ENCODE measurements around the gene THYN1. TPM values are rescaled to one million over a fixed set of nuclear protein-coding genes. Genes with fewer than 3 reads are reported as not detected.
A peak's percentile ranks its signal among the peaks of the same experiment; 100 is the strongest.
"Not testable (repeated sequence)": the region's sequence is repeated elsewhere in the genome, so short reads cannot be mapped to it uniquely, and the experiment has no call there.

Gene THYN1
- total RNA-seq, 1 experiment from 2014 or later: 30.0 TPM

DNA sequence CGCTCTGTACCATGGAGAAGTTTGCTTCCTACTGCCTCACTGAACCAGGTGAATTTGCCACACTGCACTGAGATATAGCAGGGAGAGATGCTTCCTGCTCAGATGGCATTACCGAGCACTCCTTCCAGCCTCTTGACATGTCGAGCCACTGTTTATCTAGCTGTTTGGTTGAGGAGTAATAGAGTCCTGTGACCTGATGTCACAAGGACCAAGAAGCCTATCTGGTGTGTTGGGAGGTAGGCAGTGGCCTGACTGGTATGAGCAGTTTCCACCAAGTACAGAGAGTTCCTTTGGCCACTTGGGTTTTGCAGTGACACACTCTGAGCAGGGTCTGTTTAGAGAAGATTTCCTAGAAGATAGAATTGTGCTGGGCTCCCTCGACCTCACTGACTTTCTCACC is 5.4 kb upstream of the THYN1 start:
- Histone ChIP-seq H3K9me2 (replicated peaks; ENCODE audit: insufficient read depth, low read length) (no peaks in the 10 kb centered on the region), H3K4me3 (ENCODE audit: low read length) (no peak overlapping the region), H3K9ac (ENCODE audit: low read length) (no peak overlapping the region), H3K4me2 (ENCODE audit: low read depth, low read length, poor library complexity, severe bottlenecking) (no peak overlapping the region), H4K20me1 (ENCODE audit: insufficient read depth, low read depth, low read length) (no peaks in the 10 kb centered on the region), H3K36me3 (ENCODE audit: insufficient read depth, low read length) (no peaks in the 10 kb centered on the region), H2AFZ (ENCODE audit: low read length) (no peak overlapping the region), H3K27me3 (ENCODE audit: low read length) (no peaks in the 10 kb centered on the region), H3K9me3 (ENCODE audit: low read length) (no peaks in the 10 kb centered on the region), H3K79me2 (ENCODE audit: low read length) (no peaks in the 10 kb centered on the region; the same call in 1 of the 2 replicates), H3K4me1 (ENCODE audit: low read length) (peaks cover 8% of the 10 kb centered on the region), H3K27ac (ENCODE audit: low read length) (no peak overlapping the region)
- no peak for DNase-seq

DNA sequence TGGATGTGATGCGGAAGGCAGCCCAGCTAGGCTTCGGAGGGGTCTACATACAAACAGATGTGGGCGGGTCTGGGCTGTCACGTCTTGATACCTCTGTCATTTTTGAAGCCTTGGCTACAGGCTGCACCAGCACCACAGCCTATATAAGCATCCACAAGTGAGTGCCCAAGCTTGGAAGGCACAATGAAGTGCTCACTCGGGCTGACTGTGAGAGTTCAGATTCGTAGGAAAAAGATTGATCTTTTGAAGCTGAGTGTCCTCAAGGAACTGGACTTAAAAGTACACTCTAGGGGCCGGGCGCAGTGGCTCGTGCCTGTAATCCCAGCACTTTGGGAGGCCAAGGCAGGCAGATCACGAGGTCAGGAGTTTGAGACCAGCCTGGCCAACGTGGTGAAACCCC is 3.9 kb upstream of the THYN1 start:
- Histone ChIP-seq H3K27ac (ENCODE audit: low read length) (no peak overlapping the region), H3K9me2 (replicated peaks; ENCODE audit: insufficient read depth, low read length) (no peaks in the 10 kb centered on the region), H3K79me2 (ENCODE audit: low read length) (peaks cover 4% of the 10 kb centered on the region; the same call in 1 of the 2 replicates), H3K4me2 (ENCODE audit: low read depth, low read length, poor library complexity, severe bottlenecking) (no peak overlapping the region), H3K9me3 (ENCODE audit: low read length) (no peaks in the 10 kb centered on the region), H3K36me3 (ENCODE audit: insufficient read depth, low read length) (no peaks in the 10 kb centered on the region), H3K4me3 (ENCODE audit: low read length) (no peak overlapping the region), H3K9ac (ENCODE audit: low read length) (no peak overlapping the region), H2AFZ (ENCODE audit: low read length) (no peak overlapping the region), H3K4me1 (ENCODE audit: low read length) (peaks cover 12% of the 10 kb centered on the region), H3K27me3 (ENCODE audit: low read length) (no peaks in the 10 kb centered on the region), H4K20me1 (ENCODE audit: insufficient read depth, low read depth, low read length) (no peaks in the 10 kb centered on the region)
- no peak for DNase-seq

DNA sequence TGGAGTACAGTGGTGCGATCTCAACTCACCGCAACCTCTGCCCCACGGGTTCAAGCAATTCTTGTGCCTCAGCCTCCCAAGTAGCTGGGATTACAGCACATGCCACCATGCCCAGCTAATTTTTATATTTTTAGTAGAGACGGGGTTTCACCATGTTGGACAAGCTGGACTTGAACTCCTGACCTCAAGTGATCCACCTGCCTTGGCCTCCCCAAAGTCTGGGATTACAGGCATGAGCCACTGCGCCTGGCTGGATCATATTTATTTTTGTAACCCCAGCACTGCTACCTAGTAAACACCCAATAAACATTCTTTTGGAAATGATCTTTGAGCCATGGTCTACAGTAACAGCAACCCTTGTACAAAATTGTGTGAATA is 2.0 kb upstream of the THYN1 start:
- not testable (repeated sequence) for H3K9me3 ChIP-seq (ENCODE audit: low read length); H3K9ac ChIP-seq (ENCODE audit: low read length); H4K20me1 ChIP-seq (ENCODE audit: insufficient read depth, low read depth, low read length); H3K27ac ChIP-seq (ENCODE audit: low read length); H3K4me3 ChIP-seq (ENCODE audit: low read length); H3K36me3 ChIP-seq (ENCODE audit: insufficient read depth, low read length); H2AFZ ChIP-seq (ENCODE audit: low read length); H3K27me3 ChIP-seq (ENCODE audit: low read length); H3K9me2 ChIP-seq (replicated peaks; ENCODE audit: insufficient read depth, low read length); H3K79me2 ChIP-seq (ENCODE audit: low read length); H3K4me2 ChIP-seq (ENCODE audit: low read depth, low read length, poor library complexity, severe bottlenecking); DNase-seq
- H3K4me1 ChIP-seq (ENCODE audit: low read length): peaks cover 19% of the 10 kb centered on the region

DNA sequence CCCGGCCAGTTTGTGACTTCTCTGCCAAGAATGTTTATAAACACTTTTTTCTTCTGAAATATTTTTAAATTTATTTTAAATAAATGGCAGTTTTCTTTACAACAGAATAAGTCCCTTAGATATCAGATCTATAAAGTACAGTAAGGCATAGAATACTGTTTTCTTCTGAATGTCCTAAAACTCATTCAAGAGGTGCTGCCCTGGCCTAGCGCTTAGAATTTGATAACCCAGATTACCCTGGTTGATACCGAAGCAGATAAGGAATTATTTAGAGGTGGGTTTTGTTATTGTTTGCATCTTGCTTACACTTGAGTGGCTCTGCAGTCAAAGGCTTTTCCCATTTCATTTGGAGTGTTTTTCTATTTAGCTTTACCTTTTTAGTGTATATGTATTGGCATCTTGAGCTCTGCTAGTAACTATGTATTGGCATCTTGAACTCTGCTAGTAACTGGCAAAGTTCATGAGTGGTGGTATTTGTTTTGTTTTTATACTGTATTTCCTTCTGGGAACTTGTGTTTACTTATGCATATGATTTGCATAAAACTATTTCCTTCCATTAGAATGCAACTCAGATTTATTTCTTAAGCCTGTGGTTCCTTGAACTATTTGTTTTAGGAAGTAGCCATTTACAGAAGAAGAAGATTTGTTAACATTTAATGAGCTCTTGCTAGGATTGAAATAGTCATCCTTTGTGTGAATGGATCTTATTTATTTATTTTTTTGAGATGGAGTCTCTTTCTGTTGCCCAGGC is 1.5 kb upstream of the THYN1 start:
- Histone ChIP-seq H3K36me3 (ENCODE audit: insufficient read depth, low read length) (no peaks in the 10 kb centered on the region), H3K4me2 (ENCODE audit: low read depth, low read length, poor library complexity, severe bottlenecking) (peak overlapping the region; percentile 83), H3K79me2 (ENCODE audit: low read length) (peaks cover 7% of the 10 kb centered on the region; the same call in 1 of the 2 replicates), H3K27me3 (ENCODE audit: low read length) (no peaks in the 10 kb centered on the region), H4K20me1 (ENCODE audit: insufficient read depth, low read depth, low read length) (no peaks in the 10 kb centered on the region), H2AFZ (ENCODE audit: low read length) (no peak overlapping the region), H3K27ac (ENCODE audit: low read length) (no peak overlapping the region), H3K9ac (ENCODE audit: low read length) (peak overlapping the region; percentile 78; the same call in 1 of the 2 replicates), H3K9me2 (replicated peaks; ENCODE audit: insufficient read depth, low read length) (no peaks in the 10 kb centered on the region), H3K4me3 (ENCODE audit: low read length) (peak overlapping the region; percentile 71), H3K9me3 (ENCODE audit: low read length) (no peaks in the 10 kb centered on the region), H3K4me1 (ENCODE audit: low read length) (peaks cover 19% of the 10 kb centered on the region)
- DNase-seq: no peak

DNA sequence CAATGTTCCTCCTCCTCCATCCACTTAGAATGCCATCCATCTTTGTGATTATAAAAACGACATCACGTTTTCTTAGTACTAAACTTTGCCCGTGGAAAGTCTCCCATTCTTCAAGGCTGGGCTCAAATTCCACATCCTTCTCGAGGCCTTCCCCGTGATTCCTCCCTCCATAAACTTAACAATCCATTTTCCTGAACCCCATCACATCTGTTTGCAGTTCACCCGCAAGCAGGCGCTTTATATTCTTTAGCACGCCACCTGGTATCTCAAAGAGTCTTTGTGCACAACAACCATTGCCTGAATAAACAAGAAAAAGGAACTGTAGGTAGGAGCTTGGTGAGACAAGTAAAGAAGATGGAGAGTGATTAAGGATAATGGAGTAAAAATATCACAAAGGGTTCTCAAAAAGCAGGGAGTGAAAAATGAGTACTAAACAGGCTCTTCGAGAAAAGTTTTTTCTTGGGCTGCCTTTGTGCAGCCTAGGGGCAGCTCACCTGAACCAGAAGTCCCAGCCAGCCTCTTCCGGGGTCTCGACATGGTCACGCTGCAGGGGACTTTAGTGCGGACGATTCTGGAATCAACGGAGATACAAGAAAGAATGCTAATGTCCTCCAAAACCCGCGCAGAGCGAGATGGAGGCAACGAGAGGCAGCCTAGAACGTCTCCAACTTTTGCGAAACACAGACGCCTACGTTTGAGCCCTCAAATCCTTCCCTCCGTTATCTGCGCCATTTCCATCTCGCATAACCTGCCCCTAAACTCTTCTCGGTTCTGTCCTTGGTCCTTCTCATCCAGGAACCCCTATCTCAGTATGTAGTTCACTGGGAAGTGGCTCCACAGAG is 585 bp downstream of the THYN1 start:
- H3K27me3 ChIP-seq (ENCODE audit: low read length): no peaks in the 10 kb centered on the region
- H4K20me1 ChIP-seq (ENCODE audit: insufficient read depth, low read depth, low read length): no peaks in the 10 kb centered on the region
- H3K9me2 ChIP-seq (replicated peaks; ENCODE audit: insufficient read depth, low read length): no peaks in the 10 kb centered on the region
- H3K79me2 ChIP-seq (ENCODE audit: low read length): peaks cover 7% of the 10 kb centered on the region; the same call in 1 of the 2 replicates
- H2AFZ ChIP-seq (ENCODE audit: low read length): peak overlapping the region; percentile 47; the same call in 1 of the 2 replicates
- peaks cover 19% of the 10 kb centered on the region for H3K4me1 ChIP-seq (ENCODE audit: low read length)
- no peaks in the 10 kb centered on the region for H3K9me3 ChIP-seq (ENCODE audit: low read length)
- no peak overlapping the region for H3K27ac ChIP-seq (ENCODE audit: low read length)
- peak overlapping the region; percentile 75 for H3K9ac ChIP-seq (ENCODE audit: low read length)
- H3K4me2 ChIP-seq (ENCODE audit: low read depth, low read length, poor library complexity, severe bottlenecking): peak overlapping the region; percentile 83
- H3K36me3 ChIP-seq (ENCODE audit: insufficient read depth, low read length): no peaks in the 10 kb centered on the region
- H3K4me3 ChIP-seq (ENCODE audit: low read length): peak overlapping the region; percentile 71
- DNase-seq: peak; percentile 59

DNA sequence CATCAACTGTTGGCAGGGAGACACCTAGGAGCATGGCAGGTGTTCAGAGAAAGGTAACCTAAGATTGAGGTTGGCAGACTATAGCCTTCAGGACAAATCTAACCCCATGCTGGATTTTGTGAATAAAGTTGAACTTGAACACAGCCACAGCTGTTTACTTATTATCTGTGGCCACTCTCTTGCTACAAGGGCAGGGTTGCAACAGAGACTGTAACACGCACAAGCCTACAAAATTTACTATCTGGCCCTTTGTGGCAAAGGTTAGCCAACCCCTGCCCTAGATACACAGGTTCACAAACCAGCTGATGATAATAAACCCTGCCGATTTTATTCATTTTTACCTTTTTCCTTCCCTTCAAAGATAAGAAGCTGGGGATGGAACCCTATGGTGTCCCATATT is 2.5 kb downstream of the THYN1 start:
- Histone ChIP-seq H3K27me3 (ENCODE audit: low read length) (no peaks in the 10 kb centered on the region), H3K9me3 (ENCODE audit: low read length) (no peaks in the 10 kb centered on the region), H3K4me2 (ENCODE audit: low read depth, low read length, poor library complexity, severe bottlenecking) (no peak overlapping the region), H3K9ac (ENCODE audit: low read length) (no peak overlapping the region), H3K4me3 (ENCODE audit: low read length) (no peak overlapping the region), H3K9me2 (replicated peaks; ENCODE audit: insufficient read depth, low read length) (no peaks in the 10 kb centered on the region), H3K79me2 (ENCODE audit: low read length) (peaks cover 7% of the 10 kb centered on the region; the same call in 1 of the 2 replicates), H3K36me3 (ENCODE audit: insufficient read depth, low read length) (no peaks in the 10 kb centered on the region), H3K27ac (ENCODE audit: low read length) (no peak overlapping the region), H4K20me1 (ENCODE audit: insufficient read depth, low read depth, low read length) (no peaks in the 10 kb centered on the region), H2AFZ (ENCODE audit: low read length) (no peak overlapping the region), H3K4me1 (ENCODE audit: low read length) (peaks cover 19% of the 10 kb centered on the region)
- DNase-seq: no peak

DNA sequence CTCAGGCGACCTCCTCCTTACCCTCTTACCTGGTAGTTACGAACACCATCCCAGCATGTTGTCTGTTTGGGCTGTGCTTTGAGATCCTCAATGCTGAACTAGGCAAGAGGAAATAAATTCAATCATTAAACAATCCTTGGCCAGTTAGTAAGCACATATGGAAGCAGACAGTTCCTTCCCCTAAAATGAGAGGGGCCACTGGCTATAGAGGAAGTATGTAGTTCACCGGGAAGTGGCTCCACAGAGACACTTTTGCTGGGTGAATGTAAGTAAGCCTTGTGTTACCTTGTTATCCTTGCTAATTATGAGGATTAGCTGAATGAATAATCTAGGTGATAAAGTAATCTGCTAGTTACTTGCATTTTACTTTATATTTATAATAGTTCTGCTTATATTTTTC is 2.9 kb downstream of the THYN1 start:
- H4K20me1 ChIP-seq (ENCODE audit: insufficient read depth, low read depth, low read length): no peaks in the 10 kb centered on the region
- H3K36me3 ChIP-seq (ENCODE audit: insufficient read depth, low read length): no peaks in the 10 kb centered on the region
- H3K4me2 ChIP-seq (ENCODE audit: low read depth, low read length, poor library complexity, severe bottlenecking): no peak overlapping the region
- H3K27ac ChIP-seq (ENCODE audit: low read length): no peak overlapping the region
- H3K9ac ChIP-seq (ENCODE audit: low read length): no peak overlapping the region
- DNase-seq: no peak
- H3K27me3 ChIP-seq (ENCODE audit: low read length): no peaks in the 10 kb centered on the region
- H2AFZ ChIP-seq (ENCODE audit: low read length): no peak overlapping the region
- H3K79me2 ChIP-seq (ENCODE audit: low read length): peaks cover 7% of the 10 kb centered on the region; the same call in 1 of the 2 replicates
- H3K9me3 ChIP-seq (ENCODE audit: low read length): no peaks in the 10 kb centered on the region
- no peak overlapping the region for H3K4me3 ChIP-seq (ENCODE audit: low read length)
- H3K4me1 ChIP-seq (ENCODE audit: low read length): peaks cover 19% of the 10 kb centered on the region
- H3K9me2 ChIP-seq (replicated peaks; ENCODE audit: insufficient read depth, low read length): no peaks in the 10 kb centered on the region

DNA sequence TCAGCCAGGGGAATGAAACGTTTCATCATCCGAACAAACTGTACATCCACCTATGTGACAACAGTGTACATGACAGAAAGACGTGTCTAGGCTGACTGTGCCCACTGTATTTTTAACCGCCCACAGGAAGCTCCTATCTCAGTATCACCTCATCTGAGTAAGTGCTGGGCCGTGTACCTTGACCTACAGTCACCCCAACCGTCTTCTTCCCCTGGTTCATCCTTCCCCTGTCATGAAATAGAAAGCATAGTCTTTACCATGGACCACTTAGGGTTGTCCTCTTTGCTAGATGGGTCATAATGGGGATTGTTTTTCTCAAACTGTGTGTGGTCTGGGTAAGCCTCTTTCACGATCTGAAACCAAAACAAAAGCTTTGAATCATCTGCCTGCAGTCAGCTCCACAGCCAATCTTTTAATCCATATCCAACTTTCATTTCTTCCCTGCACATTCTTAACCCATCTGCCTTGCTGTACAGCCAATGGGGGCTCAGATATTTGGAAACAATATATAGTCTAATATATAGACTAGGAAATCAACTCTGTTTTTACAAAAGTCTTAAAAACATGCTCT is 4.2 kb downstream of the THYN1 start:
- H3K4me2 ChIP-seq (ENCODE audit: low read depth, low read length, poor library complexity, severe bottlenecking): no peak overlapping the region
- H3K9me2 ChIP-seq (replicated peaks; ENCODE audit: insufficient read depth, low read length): no peaks in the 10 kb centered on the region
- no peak overlapping the region for H2AFZ ChIP-seq (ENCODE audit: low read length)
- no peak for DNase-seq
- peaks cover 7% of the 10 kb centered on the region; the same call in 1 of the 2 replicates for H3K79me2 ChIP-seq (ENCODE audit: low read length)
- H4K20me1 ChIP-seq (ENCODE audit: insufficient read depth, low read depth, low read length): no peaks in the 10 kb centered on the region
- no peak overlapping the region for H3K4me3 ChIP-seq (ENCODE audit: low read length)
- no peaks in the 10 kb centered on the region for H3K36me3 ChIP-seq (ENCODE audit: insufficient read depth, low read length)
- H3K27ac ChIP-seq (ENCODE audit: low read length): no peak overlapping the region
- peaks cover 13% of the 10 kb centered on the region for H3K4me1 ChIP-seq (ENCODE audit: low read length)
- H3K9ac ChIP-seq (ENCODE audit: low read length): no peak overlapping the region
- no peaks in the 10 kb centered on the region for H3K9me3 ChIP-seq (ENCODE audit: low read length)
- H3K27me3 ChIP-seq (ENCODE audit: low read length): no peaks in the 10 kb centered on the region
